Measurements from ENCODE around the gene SLC28A2.
"Not testable (repeated sequence)": the region's sequence is repeated elsewhere in the genome, so short reads cannot be mapped to it uniquely, and the experiment has no call there.

Gene SLC28A2

GRCh38 chr15:45279024-45279698 lies 27.1 kb downstream of the SLC28A2 start:
- peak overlapping the region; percentile 62 to 65 for H3K4me3 ChIP-seq (replicated peaks in 1 of 2; ENCODE audit: low read depth in 2 of 2, low read length in 2 of 2)
- no peak for TF ChIP-seq CTCF (IDR thresholded peaks at IDR 0.05; ENCODE audit: low read depth, low read length)
- DNase-seq (ENCODE audit: low read depth in 2 of 2): peak; percentile 97 to 98

- no peak for DNase-seq (ENCODE audit: low read depth in 2 of 2)
These were observed 33.4 kb downstream of the SLC28A2 start for GRCh38 chr15:45285413-45285812.

GRCh38 chr15:45287390-45287956 lies 35.4 kb downstream of the SLC28A2 start:
- TF ChIP-seq CTCF (IDR thresholded peaks at IDR 0.05; ENCODE audit: low read depth, low read length): no peak
- no peak for DNase-seq (ENCODE audit: low read depth in 2 of 2)
- no peak overlapping the region for H3K4me3 ChIP-seq (replicated peaks in 1 of 2; ENCODE audit: low read depth in 2 of 2, low read length in 2 of 2)

More at GRCh38 chr15:45285413-45285812, 33.4 kb downstream of the SLC28A2 start:
- TF ChIP-seq CTCF (IDR thresholded peaks at IDR 0.05; ENCODE audit: low read depth, low read length): no peak
- H3K4me3 ChIP-seq (replicated peaks in 1 of 2; ENCODE audit: low read depth in 2 of 2, low read length in 2 of 2): no peak overlapping the region

GRCh38 chr15:45288947-45289346 lies 36.9 kb downstream of the SLC28A2 start:
- TF ChIP-seq CTCF (IDR thresholded peaks at IDR 0.05; ENCODE audit: low read depth, low read length): no peak
- H3K4me3 ChIP-seq (replicated peaks in 1 of 2; ENCODE audit: low read depth in 2 of 2, low read length in 2 of 2): no peak overlapping the region
- DNase-seq (ENCODE audit: low read depth in 2 of 2): no peak

GRCh38 chr15:45291822-45292582 lies 40.0 kb downstream of the SLC28A2 start:
- no peak overlapping the region for H3K4me3 ChIP-seq (replicated peaks in 1 of 2; ENCODE audit: low read depth in 2 of 2, low read length in 2 of 2)
- no peak for TF ChIP-seq CTCF (IDR thresholded peaks at IDR 0.05; ENCODE audit: low read depth, low read length)
- DNase-seq (ENCODE audit: low read depth in 2 of 2): no peak

- not testable (repeated sequence) for H3K4me3 ChIP-seq (replicated peaks in 1 of 2; ENCODE audit: low read depth in 2 of 2, low read length in 2 of 2); DNase-seq (ENCODE audit: low read depth in 2 of 2)
These were observed 41.3 kb downstream of the SLC28A2 start for GRCh38 chr15:45293326-45293725.

GRCh38 chr15:45298964-45299378 lies 46.9 kb downstream of the SLC28A2 start:
- H3K4me3 ChIP-seq (replicated peaks in 1 of 2; ENCODE audit: low read depth in 2 of 2, low read length in 2 of 2): not testable (repeated sequence)

More at GRCh38 chr15:45298964-45299378, 46.9 kb downstream of the SLC28A2 start:
- DNase-seq (ENCODE audit: low read depth in 2 of 2): not testable (repeated sequence)

Data from cardiac fibroblast (primary cell).